Left ventricle myocardium inferior (tissue), 1 donor: ENCODE measurements around the gene NSMCE4A. TPM values are rescaled to one million over a fixed set of nuclear protein-coding genes. Genes with fewer than 3 reads are reported as not detected.

Experiments used
- DNase-seq: peaks from one replicate; pipeline ENCODE4 v3.0.0-alpha.2; 2020
- H3K27ac ChIP-seq: fragments of 200-600 bp; replicated peaks from 2 replicates; pipeline ENCODE4 v1.8.0; 2021
- H3K27me3 ChIP-seq: fragments of 200-600 bp; 2 replicates; pipeline ENCODE4 v1.8.0; 2021; ENCODE audit warnings: low read depth
- H3K36me3 ChIP-seq: fragments of 200-600 bp; 2 replicates; pipeline ENCODE4 v1.8.0; 2021
- H3K4me1 ChIP-seq: fragments of 200-600 bp; 2 replicates; pipeline ENCODE4 v1.8.0; 2021
- H3K4me3 ChIP-seq: fragments of 200-600 bp; 2 replicates; pipeline ENCODE4 v1.8.0; 2021; ENCODE audit warnings: mild to moderate bottlenecking, moderate library complexity
- H3K9me3 ChIP-seq: fragments of 200-600 bp; replicated peaks from 2 replicates; pipeline ENCODE4 v1.8.0; 2021
- intact Hi-C: fragments of 100-400 bp; cut with micrococcal nuclease; formaldehyde crosslinking; loops from one replicate; pipeline ENCODE4 v1.11.0; 2022
- total RNA-seq: library from RNA; stranded (reverse); fragmentation: NEBNext Ultra II Directional; extraction: Animal tissue kit (Norgen Biotek cat#: 25700); gene quantifications from one replicate; pipeline ENCODE4 v1.2.1, GENCODE V29; 2021
- TF ChIP-seq, protein P1 (sequence below): fragments of 200-600 bp; IDR thresholded peaks from 2 replicates; pipeline ENCODE4 v1.8.0; 2021; ENCODE audit warnings: antibody characterized with exemption, mild to moderate bottlenecking, borderline replicate concordance
- donor health status: DM: no; HTN: yes; CAD: no; lungs with severe emphysema.

Gene NSMCE4A
- total RNA-seq, 1 donor from 2014 or later = 24.1 TPM

- no peaks in the 10 kb centered on the region for H3K9me3 ChIP-seq
- no peak for DNase-seq
- H3K27ac ChIP-seq = peak overlapping the region; percentile 88
- H3K4me3 ChIP-seq = peak overlapping the region; percentile 20
- intact Hi-C loops = no loop called here
- H3K36me3 ChIP-seq = no peaks in the 10 kb centered on the region
- H3K4me1 ChIP-seq = peaks cover 88% of the 10 kb centered on the region
- no peaks in the 10 kb centered on the region for H3K27me3 ChIP-seq
- TF ChIP-seq, protein P1, sequence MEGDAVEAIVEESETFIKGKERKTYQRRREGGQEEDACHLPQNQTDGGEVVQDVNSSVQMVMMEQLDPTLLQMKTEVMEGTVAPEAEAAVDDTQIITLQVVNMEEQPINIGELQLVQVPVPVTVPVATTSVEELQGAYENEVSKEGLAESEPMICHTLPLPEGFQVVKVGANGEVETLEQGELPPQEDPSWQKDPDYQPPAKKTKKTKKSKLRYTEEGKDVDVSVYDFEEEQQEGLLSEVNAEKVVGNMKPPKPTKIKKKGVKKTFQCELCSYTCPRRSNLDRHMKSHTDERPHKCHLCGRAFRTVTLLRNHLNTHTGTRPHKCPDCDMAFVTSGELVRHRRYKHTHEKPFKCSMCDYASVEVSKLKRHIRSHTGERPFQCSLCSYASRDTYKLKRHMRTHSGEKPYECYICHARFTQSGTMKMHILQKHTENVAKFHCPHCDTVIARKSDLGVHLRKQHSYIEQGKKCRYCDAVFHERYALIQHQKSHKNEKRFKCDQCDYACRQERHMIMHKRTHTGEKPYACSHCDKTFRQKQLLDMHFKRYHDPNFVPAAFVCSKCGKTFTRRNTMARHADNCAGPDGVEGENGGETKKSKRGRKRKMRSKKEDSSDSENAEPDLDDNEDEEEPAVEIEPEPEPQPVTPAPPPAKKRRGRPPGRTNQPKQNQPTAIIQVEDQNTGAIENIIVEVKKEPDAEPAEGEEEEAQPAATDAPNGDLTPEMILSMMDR = no peak
Measured at GRCh38 chr10:122013311-122013780, 38.3 kb upstream of the NSMCE4A start.

GRCh38 chr10:122012731-122013130 lies 37.7 kb upstream of the NSMCE4A start:
- peak overlapping the region; percentile 33 for H3K4me3 ChIP-seq
- TF ChIP-seq, protein P1 = no peak
- no peaks in the 10 kb centered on the region for H3K36me3 ChIP-seq
- H3K9me3 ChIP-seq = no peaks in the 10 kb centered on the region
- H3K4me1 ChIP-seq = peaks cover 86% of the 10 kb centered on the region
- intact Hi-C loops = no loop called here
- no peaks in the 10 kb centered on the region for H3K27me3 ChIP-seq
- no peak for DNase-seq
- H3K27ac ChIP-seq = peak overlapping the region; percentile 88

- no peaks in the 10 kb centered on the region for H3K27me3 ChIP-seq
- DNase-seq = no peak
- H3K36me3 ChIP-seq = no peaks in the 10 kb centered on the region
- H3K4me1 ChIP-seq = peaks cover 70% of the 10 kb centered on the region
- no peak overlapping the region for H3K4me3 ChIP-seq
- TF ChIP-seq, protein P1 = no peak
- H3K27ac ChIP-seq = peak overlapping the region; percentile 88
- intact Hi-C loops = no loop called here
- no peaks in the 10 kb centered on the region for H3K9me3 ChIP-seq
Measured at GRCh38 chr10:122010405-122011050, 35.5 kb upstream of the NSMCE4A start.

DNA sequence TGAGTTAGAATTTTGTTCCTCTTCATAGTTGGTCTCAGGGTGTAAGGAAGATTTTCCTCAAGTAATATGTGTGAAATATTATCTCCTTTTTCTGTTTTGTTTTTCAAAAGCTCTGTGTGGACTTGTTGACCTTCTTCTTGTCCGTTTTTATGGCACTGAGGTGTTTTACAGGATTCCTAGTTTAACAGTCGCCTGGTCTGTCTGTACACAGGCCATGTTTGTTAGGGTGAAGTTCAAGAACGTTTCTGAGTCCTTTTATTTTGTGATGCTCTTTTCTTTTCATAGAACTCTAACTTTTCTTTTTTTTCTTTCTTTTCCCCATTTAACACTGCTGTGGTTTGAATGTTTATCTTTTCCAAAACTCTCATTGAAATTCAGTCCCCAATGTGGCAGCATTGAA lies 32.4 kb upstream of the NSMCE4A start:
- TF ChIP-seq, protein P1 = no peak
- Histone ChIP-seq H3K4me1 (peaks cover 43% of the 10 kb centered on the region), H3K27ac (peak overlapping the region; percentile 14), H3K36me3 (peaks cover 4% of the 10 kb centered on the region), H3K4me3 (no peak overlapping the region), H3K9me3 (peaks cover 11% of the 10 kb centered on the region), H3K27me3 (no peaks in the 10 kb centered on the region)
- intact Hi-C loops = no loop called here
- no peak for DNase-seq

DNA sequence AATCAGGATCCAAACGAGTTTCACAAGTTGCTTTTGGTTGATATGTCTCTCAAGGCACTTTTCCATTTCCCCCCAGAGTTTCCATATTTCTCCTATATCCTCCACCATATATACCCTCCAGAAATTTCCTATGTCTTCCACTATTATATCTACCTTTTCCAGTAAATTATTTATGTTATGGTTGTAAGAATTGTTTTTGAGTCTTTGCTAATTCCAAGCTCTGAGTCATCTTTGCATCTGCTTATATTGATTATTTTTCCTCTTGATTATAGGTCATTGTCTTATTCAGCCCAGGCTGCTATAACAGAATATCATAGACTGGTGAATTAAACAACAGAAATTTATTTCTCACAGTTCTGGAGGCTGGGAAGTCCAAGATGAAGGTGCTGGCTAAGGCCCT lies 26.7 kb upstream of the NSMCE4A start:
- H3K4me1 ChIP-seq = peaks cover 27% of the 10 kb centered on the region
- TF ChIP-seq, protein P1 = no peak
- no peaks in the 10 kb centered on the region for H3K27me3 ChIP-seq
- H3K4me3 ChIP-seq = no peak overlapping the region
- peaks cover 13% of the 10 kb centered on the region for H3K36me3 ChIP-seq
- H3K27ac ChIP-seq = no peak overlapping the region
- peaks cover 29% of the 10 kb centered on the region for H3K9me3 ChIP-seq
- intact Hi-C loops = no loop called here
- no peak for DNase-seq
